HG03354 (cell line): ENCODE measurements around the gene CD46.

Experiments used
- ATAC-seq: cut with Tn5 transposase; IDR thresholded peaks from one replicate; pipeline ENCODE4 v1.9.1; 2021; ENCODE audit warnings: mild to moderate bottlenecking; ENCODE audit not compliant: unreplicated experiment, poor library complexity, severe bottlenecking

Gene CD46

GRCh38 chr1:207789792-207790787 lies 38.2 kb downstream of the CD46 start:
- no peak for ATAC-seq

- no peak for ATAC-seq
Observed at GRCh38 chr1:207791290-207791689, 39.4 kb downstream of the CD46 start.

DNA sequence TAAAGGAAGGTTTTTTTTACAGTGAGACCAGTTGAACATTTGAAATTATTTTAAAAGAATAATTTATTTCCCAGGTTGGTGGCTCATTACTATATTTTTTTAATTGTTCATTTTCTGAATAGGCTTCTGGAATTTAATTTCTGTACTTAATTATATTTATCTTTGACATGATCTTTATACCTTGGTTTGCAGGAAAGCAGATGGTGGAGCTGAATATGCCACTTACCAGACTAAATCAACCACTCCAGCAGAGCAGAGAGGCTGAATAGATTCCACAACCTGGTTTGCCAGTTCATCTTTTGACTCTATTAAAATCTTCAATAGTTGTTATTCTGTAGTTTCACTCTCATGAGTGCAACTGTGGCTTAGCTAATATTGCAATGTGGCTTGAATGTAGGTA lies 41.5 kb downstream of the CD46 start:
- ATAC-seq, result no peak

DNA sequence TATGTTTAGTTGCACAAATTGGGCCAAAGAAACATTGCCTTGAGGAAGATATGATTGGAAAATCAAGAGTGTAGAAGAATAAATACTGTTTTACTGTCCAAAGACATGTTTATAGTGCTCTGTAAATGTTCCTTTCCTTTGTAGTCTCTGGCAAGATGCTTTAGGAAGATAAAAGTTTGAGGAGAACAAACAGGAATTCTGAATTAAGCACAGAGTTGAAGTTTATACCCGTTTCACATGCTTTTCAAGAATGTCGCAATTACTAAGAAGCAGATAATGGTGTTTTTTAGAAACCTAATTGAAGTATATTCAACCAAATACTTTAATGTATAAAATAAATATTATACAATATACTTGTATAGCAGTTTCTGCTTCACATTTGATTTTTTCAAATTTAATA lies 43.0 kb downstream of the CD46 start:
- ATAC-seq, result no peak

- ATAC-seq, result peak; percentile 86
Observed at GRCh38 chr1:207797229-207797973, 45.5 kb downstream of the CD46 start.

DNA sequence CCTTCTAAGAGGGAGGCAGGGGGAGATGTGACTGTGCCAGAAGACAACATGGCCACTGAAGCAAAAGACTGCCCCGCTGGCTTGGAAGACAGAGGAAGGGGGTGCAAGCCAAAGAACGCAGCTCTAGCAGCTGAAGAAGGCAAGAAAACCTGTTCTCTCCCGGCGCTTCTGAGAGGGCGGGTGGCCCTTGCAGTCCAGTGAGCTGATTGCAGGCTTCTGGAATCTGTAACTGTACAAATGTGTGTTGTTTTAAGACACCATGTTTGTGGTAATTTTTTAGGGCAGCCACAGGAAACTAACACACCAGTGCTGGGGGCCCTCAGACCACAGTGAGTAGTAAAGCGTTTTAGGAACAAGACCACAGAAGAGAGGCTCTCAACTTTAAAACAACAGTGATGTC lies 47.0 kb downstream of the CD46 start:
- ATAC-seq, result no peak

DNA sequence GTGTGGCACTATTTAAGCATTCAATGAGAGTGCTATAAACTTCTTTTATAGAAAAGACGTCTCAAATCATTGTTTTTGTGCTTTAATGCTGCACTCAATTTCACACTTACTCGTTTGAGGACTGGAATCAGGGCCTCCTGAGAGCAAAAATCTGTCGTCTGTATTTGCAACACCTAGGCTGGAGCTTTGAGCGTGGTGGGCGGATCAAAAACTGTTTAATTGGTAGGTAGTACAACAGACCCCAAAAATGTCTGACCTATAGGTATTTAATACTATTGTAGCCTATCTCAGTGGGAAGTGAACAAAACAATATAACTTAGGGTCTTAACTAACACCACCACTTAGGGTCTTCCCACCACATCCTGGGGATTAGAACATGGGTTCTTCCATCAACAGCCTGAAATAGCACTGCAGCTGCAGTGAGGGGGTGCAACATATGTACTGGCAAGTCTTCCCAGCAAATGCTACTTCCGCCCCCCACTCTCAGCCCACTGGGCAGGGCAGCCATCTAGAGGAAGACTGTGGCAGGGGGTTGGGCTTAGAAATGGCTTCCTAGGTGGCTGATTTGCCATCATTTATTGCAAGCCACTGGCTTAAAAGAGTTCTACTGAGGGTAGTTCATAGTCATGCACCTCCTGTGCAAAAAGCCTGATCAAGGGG lies 48.3 kb downstream of the CD46 start:
- no peak for ATAC-seq

- ATAC-seq, result no peak
Observed at GRCh38 chr1:207801819-207802218, 50.0 kb downstream of the CD46 start.

GRCh38 chr1:207803678-207804077 lies 51.8 kb downstream of the CD46 start:
- no peak for ATAC-seq

DNA sequence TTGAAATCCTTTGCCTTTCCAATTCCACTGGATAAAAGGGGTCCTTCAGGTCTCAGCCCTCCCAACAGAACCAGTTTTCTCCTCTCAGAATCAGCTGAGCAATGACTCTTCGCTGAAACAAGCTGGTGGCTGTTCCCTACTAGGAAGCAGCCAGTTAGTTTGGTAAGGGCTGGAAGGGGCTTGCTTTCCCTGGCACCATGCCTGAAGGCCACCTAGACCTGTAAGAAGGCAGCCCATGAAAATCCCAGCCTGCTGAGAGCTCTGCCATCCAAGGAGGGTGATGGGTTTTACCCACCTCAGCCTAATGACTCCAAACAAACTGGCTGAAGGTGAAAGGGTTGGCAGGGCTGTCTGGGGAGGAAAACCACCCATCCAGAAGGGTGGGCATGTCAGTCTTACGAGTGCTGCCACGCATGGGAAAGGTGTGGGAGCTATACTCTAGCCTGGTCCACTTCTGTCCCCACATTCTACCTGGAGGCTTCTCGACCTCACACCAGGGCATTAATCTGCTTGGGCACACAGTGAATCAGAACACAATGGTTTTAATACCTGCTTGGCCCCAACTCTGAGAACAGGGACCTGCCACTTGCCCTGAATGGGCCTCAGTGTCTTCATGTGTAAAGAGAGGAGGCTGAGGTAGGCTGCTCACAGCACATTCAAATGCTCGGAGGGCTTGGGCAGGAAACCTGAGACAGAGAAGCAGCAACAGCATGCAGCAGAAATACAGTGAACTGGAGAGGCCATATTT lies 53.0 kb downstream of the CD46 start:
- ATAC-seq, result no peak

GRCh38 chr1:207805841-207806421 lies 54.1 kb downstream of the CD46 start:
- no peak for ATAC-seq

DNA sequence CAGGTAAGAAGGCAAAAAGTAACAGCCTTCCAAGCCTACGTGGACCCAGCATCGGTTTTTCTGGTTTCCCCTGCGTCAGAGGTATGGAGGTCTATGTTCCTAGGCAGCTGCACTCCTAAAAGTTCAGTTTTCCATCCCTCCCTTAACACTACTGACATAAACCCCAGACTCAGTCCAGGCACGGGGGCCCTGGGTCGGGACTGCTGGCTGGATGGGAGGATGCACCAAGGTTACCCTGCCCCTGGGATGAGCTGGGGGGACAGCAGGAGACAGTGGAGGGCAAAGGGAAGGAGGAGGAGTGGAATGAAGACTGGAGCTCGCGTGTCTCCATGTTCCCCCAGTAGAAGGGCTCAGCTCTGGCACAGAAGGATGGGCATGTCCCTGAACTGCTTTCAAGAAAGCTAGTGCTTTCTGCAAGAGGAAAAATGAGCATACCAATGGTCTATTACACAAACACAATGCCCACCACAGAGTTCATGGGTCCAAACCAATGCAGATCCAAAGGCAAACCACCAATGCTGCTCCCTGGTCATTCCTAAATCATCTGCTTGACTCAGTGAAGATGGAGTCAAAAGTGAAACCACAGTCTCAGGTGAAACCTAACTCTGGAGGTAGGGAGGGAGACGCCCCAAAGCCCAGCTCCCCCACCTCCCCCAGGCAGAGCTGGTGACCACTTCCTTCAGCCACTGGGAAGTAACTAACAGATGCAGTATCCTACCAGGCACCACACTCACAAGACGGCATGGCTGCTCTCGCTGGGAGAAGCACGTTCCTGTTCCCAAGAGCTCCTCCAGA lies 54.9 kb downstream of the CD46 start:
- no peak for ATAC-seq

- ATAC-seq, result no peak
Observed at GRCh38 chr1:207807326-207807689, 55.5 kb downstream of the CD46 start.

DNA sequence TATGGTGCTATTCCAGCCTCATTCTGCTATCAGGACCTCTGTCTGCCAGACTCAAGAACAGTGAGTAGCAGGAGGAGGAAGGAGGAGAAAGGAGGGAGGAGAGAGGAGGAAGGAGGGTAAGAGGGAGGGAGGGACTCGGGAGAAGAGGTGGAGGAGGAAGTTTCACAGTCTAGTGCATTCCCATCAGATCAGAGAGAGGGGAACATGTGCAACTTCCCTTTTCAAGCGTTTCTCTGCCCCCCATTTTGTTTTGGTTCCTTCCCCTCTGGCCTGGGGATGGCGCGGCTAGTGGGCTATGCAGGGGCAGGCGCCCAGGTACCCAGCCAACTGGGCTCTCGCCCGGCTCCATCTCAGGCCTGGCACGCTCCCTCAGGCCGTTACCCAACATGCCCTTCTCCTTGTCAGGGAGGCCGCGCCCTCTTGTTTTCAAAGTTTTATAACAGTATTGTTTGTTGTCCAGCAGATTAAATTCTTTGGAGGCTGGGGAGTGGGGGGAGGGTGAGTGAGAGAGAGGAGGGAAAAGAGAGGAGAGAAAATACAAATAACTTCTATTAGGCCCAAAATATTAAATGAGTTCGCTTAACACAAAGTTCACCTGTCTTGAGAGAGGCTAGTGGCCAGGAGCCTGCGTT lies 56.0 kb downstream of the CD46 start:
- no peak for ATAC-seq

- ATAC-seq, result no peak
Observed at GRCh38 chr1:207808322-207808705, 56.5 kb downstream of the CD46 start.

- no peak for ATAC-seq
Observed at GRCh38 chr1:207808911-207809555, 57.2 kb downstream of the CD46 start.

- no peak for ATAC-seq
Observed at GRCh38 chr1:207810173-207810572, 58.3 kb downstream of the CD46 start.
